Fibroblast of skin of back (primary cell): ENCODE data around the gene CDK16.
A peak's percentile ranks its signal among the peaks of the same experiment; 100 is the strongest.
"Not testable (repeated sequence)": the region's sequence is repeated elsewhere in the genome, so short reads cannot be mapped to it uniquely, and the experiment has no call there.

Source experiments
- DNase-seq: peaks from one replicate; pipeline ENCODE4 v3.0.0-alpha.2; 2013

Gene CDK16

GRCh38 chrX:47257620-47258019 lies 39.1 kb downstream of the CDK16 start:
- DNase-seq: not testable (repeated sequence)

- DNase-seq: peak; percentile 7
Measured at GRCh38 chrX:47264483-47265173, 46.1 kb downstream of the CDK16 start.

GRCh38 chrX:47266643-47267042 lies 48.2 kb downstream of the CDK16 start:
- DNase-seq: no peak

- peak; percentile 12 for DNase-seq
Measured at GRCh38 chrX:47272013-47272408, 53.5 kb downstream of the CDK16 start.

GRCh38 chrX:47273011-47273730 lies 54.7 kb downstream of the CDK16 start:
- DNase-seq: no peak

- DNase-seq: peak; percentile 81
Measured at GRCh38 chrX:47278691-47279090, 60.2 kb downstream of the CDK16 start.
